Measurements from ENCODE around the gene RBM38.

DNA sequence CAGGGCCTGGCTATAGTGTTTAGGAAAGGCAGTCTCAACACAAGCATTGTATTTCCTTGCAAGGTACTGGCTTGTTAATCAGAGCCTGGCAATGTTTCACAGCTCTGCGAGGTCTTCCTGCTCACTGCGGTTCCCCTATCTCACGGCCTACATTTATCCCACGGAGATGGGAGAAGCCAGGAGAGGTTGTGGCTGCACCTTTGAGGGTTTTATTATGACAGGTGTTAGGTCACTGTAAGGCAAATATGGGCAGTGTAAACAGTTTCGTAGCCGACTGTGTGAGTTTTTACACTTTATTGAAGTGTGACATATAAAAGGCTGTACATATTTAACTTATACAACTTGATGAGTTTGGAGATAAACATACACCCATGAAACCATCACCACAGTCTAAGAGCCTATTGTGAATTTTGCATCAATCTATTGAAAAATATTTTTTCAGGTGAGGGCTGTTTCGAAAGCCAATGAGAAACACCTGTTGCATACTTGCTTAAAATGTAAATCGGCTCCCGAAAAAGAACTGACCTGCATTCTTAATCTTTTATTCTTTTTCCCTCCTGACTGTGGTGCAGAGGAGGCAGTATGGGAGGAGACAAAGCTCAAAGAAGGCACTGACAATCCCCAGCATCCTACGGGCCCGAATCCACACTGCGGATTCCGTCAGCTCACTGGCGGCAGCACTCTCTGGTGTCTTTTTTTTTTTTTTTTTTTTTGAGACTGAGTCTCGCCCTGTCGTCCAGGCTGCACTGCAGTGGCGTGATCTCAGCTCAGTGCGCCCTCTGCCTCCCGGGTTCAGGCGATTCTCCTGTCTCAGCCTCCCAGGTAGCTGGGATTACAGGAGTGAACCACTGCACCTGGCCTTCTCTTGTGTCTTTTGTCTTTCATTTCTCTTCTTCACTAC lies 7.5 kb upstream of the RBM38 start:
- TF ChIP-seq, protein P1, sequence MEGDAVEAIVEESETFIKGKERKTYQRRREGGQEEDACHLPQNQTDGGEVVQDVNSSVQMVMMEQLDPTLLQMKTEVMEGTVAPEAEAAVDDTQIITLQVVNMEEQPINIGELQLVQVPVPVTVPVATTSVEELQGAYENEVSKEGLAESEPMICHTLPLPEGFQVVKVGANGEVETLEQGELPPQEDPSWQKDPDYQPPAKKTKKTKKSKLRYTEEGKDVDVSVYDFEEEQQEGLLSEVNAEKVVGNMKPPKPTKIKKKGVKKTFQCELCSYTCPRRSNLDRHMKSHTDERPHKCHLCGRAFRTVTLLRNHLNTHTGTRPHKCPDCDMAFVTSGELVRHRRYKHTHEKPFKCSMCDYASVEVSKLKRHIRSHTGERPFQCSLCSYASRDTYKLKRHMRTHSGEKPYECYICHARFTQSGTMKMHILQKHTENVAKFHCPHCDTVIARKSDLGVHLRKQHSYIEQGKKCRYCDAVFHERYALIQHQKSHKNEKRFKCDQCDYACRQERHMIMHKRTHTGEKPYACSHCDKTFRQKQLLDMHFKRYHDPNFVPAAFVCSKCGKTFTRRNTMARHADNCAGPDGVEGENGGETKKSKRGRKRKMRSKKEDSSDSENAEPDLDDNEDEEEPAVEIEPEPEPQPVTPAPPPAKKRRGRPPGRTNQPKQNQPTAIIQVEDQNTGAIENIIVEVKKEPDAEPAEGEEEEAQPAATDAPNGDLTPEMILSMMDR (IDR thresholded peaks at IDR 0.05), result no peak
- no peak for TF ChIP-seq POLR2A (IDR thresholded peaks at IDR 0.05; ENCODE audit: low read depth)

Data from esophagus muscularis mucosa (tissue), 3 donors.